Measurements from ENCODE around the gene ZNF439.

DNA sequence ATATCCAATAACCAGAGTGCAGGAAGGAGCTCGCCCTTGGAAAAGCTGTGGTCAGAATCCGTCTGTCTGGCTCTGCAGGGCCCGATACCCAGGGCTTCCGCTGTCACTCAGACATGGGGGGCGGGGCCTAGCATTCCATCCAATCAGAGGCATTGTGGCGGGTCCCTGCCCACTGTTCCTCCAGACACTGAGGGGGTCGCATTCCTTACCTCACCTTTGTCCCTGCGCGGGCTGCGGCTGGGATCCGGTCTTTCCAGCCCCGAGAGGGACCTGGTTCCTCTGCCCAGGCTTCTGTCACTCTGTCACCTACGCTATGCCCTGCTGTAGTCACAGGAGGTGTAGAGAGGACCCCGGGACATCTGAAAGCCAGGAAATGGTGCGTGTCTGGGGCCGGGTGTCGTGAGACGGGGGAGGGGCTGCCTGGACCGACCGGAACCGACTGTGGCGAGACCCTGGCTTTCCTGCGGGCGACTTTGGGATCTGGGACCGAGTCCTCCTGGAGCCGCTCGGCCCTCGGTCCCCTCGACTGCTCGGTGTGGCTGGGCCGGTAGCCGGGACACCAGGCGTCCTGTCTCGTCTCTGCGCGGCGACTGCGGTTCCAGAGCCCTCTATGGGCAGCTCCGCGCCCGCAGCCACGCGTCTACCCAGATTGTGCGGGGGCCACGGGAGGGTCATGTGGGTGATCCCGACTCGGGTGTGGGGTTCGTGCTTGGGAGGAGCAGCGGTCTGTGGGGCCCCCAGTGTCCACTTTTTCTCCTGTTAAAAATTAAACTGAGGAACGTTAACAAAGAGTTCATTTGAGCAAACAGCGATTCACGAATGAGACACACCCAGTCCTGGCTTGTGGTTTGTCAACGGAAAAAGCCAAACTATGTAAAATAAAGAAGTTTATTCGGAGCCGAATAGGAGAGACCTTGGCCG lies 39.3 kb downstream of the ZNF439 start, which contains the start of gene ZNF69:
- TF ChIP-seq POLR2A (IDR thresholded peaks at IDR 0.05) (peak; percentile 53), POLR2AphosphoS5 (IDR thresholded peaks at IDR 0.05) (peak; percentile 82)
- TF ChIP-seq, protein P1, sequence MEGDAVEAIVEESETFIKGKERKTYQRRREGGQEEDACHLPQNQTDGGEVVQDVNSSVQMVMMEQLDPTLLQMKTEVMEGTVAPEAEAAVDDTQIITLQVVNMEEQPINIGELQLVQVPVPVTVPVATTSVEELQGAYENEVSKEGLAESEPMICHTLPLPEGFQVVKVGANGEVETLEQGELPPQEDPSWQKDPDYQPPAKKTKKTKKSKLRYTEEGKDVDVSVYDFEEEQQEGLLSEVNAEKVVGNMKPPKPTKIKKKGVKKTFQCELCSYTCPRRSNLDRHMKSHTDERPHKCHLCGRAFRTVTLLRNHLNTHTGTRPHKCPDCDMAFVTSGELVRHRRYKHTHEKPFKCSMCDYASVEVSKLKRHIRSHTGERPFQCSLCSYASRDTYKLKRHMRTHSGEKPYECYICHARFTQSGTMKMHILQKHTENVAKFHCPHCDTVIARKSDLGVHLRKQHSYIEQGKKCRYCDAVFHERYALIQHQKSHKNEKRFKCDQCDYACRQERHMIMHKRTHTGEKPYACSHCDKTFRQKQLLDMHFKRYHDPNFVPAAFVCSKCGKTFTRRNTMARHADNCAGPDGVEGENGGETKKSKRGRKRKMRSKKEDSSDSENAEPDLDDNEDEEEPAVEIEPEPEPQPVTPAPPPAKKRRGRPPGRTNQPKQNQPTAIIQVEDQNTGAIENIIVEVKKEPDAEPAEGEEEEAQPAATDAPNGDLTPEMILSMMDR (IDR thresholded peaks at IDR 0.05), result peak in 3 of 4 experiments; percentile 26 to 42 (median 33)
